IPS-18c (cell line): Measurements from ENCODE around the gene MUSTN1.

Source experiments
- H3K4me3 ChIP-seq: 2 replicates; pipeline ENCODE4 v1.7.0; 2013; ENCODE audit warnings: low read depth, mild to moderate bottlenecking, low read length, moderate library complexity; ENCODE audit not compliant: insufficient read depth
- H3K9me3 ChIP-seq: one replicate; pipeline ENCODE4 v1.6.1; 2013; ENCODE audit warnings: mild to moderate bottlenecking, low read length, moderate library complexity; ENCODE audit not compliant: control insufficient read depth, insufficient read depth

MUSTN1 gene

GRCh38 chr3:52842424-52842823 lies 7.6 kb upstream of the MUSTN1 start:
- Histone ChIP-seq H3K4me3 (no peak overlapping the region), H3K9me3 (no peaks in the 10 kb centered on the region)

GRCh38 chr3:52841981-52842340 lies 7.1 kb upstream of the MUSTN1 start:
- H3K9me3 ChIP-seq: no peaks in the 10 kb centered on the region
- no peak overlapping the region for H3K4me3 ChIP-seq

- Histone ChIP-seq H3K9me3 (no peaks in the 10 kb centered on the region), H3K4me3 (no peak overlapping the region)
Measured at GRCh38 chr3:52841211-52841980, 6.6 kb upstream of the MUSTN1 start.

GRCh38 chr3:52839892-52840545 lies 5.2 kb upstream of the MUSTN1 start:
- Histone ChIP-seq H3K9me3 (no peaks in the 10 kb centered on the region), H3K4me3 (no peak overlapping the region)

DNA sequence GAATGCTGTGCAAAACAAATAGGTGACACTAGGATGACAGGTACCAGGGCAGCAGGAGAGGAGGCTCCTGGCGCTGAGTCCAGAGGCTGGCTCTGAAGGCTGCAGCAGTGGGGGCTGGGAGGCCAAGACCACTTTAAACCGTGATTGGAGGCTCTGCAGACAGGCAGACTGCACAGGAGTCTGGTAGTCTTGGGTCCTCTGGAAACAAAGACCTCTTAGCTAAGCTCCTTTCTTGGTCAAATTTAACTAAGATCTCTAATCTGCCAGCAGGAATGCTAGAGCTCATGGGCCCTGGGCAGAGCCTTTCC lies 4.4 kb upstream of the MUSTN1 start:
- Histone ChIP-seq H3K4me3 (no peak overlapping the region), H3K9me3 (no peaks in the 10 kb centered on the region)

DNA sequence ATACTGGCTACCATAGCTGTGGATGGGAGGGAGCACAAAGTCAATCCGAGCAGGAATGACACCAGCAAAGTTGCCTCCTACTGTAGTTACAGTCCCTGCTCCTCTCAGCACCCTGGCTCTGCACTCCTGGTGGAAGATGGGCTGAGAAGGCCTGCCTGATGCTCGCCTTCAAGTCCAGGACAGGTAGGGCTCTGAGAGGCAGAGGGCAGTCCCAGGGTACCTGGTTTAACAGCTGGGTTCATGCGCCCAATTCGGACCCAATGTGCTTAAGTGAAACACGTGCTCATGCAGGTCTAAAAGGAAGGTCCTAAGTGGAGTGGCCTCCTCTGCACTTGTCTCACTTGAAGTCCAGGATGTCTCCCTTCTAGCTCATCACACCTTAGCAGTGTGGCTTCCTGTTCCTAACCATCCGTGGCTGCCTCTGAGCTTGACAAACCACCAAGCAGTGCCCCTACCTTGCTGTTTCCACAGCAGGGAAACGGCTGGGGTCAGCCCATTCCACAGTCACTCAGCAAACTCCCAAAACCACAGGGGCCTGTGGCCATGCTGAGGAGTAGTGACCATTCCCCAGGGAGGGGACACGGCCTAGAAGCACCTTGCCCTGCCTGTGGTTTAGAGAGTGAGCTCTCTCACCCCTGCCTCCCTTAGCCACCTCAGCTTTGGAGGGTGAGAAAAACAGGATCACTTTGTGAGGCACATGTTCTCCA lies 3.9 kb upstream of the MUSTN1 start:
- Histone ChIP-seq H3K4me3 (no peak overlapping the region), H3K9me3 (no peaks in the 10 kb centered on the region)

DNA sequence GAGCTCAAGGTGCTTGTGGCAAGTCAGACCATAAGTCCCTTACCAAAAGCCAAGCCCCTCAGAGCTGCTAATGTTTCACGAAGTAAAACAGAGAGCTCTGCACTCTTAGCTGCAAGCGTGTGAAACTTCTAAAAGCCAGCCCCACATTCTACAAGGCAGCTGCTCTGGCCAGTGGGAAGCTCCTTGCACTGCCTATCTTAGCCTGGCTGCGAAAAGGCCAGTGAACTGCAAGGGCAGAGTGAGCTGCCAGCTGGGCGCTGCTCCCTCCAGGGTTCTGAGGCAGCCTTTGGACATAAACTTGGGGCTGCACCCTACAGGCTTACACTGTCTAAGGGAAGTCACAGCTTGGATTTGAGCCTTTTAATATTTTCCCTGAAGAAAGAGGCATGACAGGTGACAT lies 2.2 kb upstream of the MUSTN1 start:
- no peaks in the 10 kb centered on the region for H3K9me3 ChIP-seq
- no peak overlapping the region for H3K4me3 ChIP-seq

DNA sequence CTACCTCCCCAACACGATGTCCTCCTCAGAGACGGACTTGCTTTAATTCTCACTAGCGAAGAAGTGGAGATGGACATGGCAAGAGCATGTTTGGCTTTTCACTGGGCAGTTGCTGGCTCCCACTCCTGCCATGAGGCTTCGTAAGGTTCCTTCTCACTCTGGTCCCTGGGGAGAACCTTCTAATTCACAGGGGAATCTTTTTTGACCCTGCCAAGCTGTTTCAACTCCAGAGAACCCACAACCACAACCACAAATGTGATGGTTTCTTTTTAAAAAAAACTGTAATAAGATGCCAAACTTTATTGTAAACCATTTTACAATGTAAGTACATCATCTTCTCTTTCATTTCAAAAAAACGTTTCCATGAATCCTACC lies 1.6 kb upstream of the MUSTN1 start:
- Histone ChIP-seq H3K9me3 (no peaks in the 10 kb centered on the region), H3K4me3 (no peak overlapping the region)

GRCh38 chr3:52835766-52836470 lies 1.1 kb upstream of the MUSTN1 start:
- Histone ChIP-seq H3K4me3 (no peak overlapping the region), H3K9me3 (no peaks in the 10 kb centered on the region)

DNA sequence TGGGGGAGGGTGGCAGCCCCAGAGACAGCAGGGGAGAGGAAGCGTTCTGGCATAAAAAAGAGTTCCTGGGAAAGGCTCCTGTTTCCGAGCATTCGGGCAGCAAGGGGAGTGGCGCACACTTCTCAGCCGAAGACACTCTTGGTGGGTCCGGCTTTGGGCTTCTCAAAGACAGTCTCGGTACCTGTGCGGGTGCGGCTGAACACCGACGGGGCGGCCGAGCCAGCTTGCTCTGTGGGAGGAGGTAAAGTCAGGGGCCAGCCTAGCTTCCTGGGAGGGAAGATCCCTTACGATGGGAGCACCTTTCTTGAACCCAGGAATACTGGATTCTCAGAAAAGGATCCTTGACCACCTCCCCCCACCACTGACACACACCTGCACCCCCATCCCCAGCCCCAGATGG lies 1.6 kb downstream of the MUSTN1 start:
- Histone ChIP-seq H3K9me3 (no peaks in the 10 kb centered on the region), H3K4me3 (no peak overlapping the region)

GRCh38 chr3:52831500-52832301 lies 3.1 kb downstream of the MUSTN1 start:
- Histone ChIP-seq H3K9me3 (no peaks in the 10 kb centered on the region), H3K4me3 (no peak overlapping the region)

DNA sequence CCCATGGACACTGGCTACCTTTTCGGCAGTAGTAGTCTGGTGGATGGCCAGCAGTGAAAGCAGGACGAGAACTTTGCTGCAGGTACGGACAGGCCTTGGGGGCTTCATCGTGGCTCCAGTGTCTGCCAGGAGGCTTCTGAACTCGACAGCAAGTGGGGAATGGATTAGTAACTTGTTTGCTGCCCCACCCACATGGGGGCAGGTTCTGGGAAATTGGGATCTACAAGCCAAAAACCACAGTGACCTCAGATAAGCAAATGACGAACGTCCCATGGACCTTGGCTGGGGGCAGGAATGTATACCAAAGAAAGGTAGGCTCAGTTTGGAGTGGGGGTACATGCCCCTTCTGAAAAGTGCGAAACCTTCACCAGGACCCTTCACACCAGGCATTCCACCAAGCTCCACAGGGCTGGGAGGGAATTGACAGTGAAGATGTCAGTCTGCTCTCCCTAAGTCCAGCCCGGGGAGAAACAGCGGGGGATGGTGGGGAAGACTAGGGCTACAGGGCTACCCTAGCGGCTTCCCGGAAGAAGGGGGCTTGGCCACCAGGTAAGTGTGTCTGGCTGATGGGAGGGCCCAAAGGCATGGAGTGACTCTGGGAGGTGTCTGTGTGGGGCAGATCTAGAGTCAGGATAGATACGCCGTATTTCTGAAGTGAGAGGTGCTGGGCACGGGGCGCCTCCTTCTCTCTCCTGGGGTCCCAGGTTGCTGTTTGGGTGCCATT lies 4.1 kb downstream of the MUSTN1 start, which contains the start of gene ITIH4:
ITIH4 (minus strand) TSS at position 138 of the 724 bp plus-strand sequence; CDS start at position 108, 30 bp downstream.
- Histone ChIP-seq H3K4me3 (no peak within 1 kb of the TSS), H3K9me3 (no peaks in the 10 kb centered on the region)

DNA sequence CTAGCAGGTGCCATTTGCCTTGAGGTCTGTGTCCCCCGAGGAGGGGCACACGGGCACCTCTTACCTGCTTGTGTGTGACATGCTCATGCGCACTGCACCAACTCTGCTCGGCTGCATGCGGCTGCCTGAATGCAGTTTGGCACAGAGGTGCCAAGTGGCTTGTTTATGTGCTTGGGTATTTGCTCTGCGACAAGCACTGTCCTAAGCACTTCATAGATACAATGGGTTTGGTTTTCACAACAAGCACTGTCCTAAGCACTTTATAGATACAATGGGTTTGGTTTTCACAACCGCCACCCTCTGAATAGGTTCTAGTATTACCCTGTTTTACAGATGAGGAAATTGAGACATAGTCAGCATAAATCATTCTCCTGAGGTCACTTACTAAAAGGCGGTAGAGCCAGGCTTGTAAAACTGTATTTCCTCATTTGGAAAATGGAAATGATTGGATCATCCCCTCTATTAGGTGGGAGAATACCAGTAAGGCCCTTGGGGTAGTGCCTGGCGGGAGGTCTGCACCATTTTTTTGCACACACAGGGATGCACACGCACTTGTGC lies 4.8 kb downstream of the MUSTN1 start:
- no peak overlapping the region for H3K4me3 ChIP-seq
- H3K9me3 ChIP-seq: no peaks in the 10 kb centered on the region

GRCh38 chr3:52829482-52829881 lies 5.3 kb downstream of the MUSTN1 start:
- no peaks in the 10 kb centered on the region for H3K9me3 ChIP-seq
- no peak overlapping the region for H3K4me3 ChIP-seq

GRCh38 chr3:52827866-52828376 lies 6.9 kb downstream of the MUSTN1 start:
- Histone ChIP-seq H3K4me3 (no peak overlapping the region), H3K9me3 (no peaks in the 10 kb centered on the region)

- Histone ChIP-seq H3K9me3 (no peaks in the 10 kb centered on the region), H3K4me3 (no peak overlapping the region)
Measured at GRCh38 chr3:52827441-52827840, 7.4 kb downstream of the MUSTN1 start.
